ENCODE results near the gene XDH. TPM values are rescaled to one million over a fixed set of nuclear protein-coding genes. Genes with fewer than 3 reads are reported as not detected.

The XDH gene
- total RNA-seq, 4 donors from 2014 or later, result 2.3 to 54.0 (median 39.0) TPM

DNA sequence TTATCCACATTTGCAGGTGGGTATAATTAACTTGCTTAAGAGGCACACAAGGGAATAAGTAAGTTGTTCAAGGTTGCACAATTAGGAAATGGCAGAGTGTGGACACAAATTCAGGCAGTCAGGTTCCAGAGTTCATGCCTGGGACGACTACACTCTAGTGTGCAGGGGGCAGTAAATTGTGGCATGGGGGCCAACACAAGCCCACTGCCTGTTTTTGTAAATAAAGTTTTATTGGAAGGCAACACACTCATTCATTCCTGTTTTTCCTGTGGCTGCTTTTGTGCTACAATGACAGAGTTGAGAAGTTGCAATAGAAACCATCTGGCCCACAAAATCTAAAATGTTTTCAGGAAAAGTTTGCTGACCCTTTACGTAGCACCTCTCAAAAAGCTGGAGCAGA, 41.4 kb downstream of the XDH start:
- Histone ChIP-seq H3K36me3 (no peaks in the 10 kb centered on the region), H3K4me1 (no peaks in the 10 kb centered on the region), H3K27me3 (no peaks in the 10 kb centered on the region), H3K4me3 (no peak overlapping the region), H3K9me3 (no peaks in the 10 kb centered on the region), H3K27ac (no peak overlapping the region)
- no peak for TF ChIP-seq POLR2A (IDR thresholded peaks at IDR 0.05)
- TF ChIP-seq, protein P1, sequence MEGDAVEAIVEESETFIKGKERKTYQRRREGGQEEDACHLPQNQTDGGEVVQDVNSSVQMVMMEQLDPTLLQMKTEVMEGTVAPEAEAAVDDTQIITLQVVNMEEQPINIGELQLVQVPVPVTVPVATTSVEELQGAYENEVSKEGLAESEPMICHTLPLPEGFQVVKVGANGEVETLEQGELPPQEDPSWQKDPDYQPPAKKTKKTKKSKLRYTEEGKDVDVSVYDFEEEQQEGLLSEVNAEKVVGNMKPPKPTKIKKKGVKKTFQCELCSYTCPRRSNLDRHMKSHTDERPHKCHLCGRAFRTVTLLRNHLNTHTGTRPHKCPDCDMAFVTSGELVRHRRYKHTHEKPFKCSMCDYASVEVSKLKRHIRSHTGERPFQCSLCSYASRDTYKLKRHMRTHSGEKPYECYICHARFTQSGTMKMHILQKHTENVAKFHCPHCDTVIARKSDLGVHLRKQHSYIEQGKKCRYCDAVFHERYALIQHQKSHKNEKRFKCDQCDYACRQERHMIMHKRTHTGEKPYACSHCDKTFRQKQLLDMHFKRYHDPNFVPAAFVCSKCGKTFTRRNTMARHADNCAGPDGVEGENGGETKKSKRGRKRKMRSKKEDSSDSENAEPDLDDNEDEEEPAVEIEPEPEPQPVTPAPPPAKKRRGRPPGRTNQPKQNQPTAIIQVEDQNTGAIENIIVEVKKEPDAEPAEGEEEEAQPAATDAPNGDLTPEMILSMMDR (IDR thresholded peaks at IDR 0.05), result no peak
- DNase-seq, result no peak
- intact Hi-C loops (cut with DNase I), result no loop called here
- 64 to 83% methylated on average over 2 of the region's 2 CpGs for WGBS, 2 donors

DNA sequence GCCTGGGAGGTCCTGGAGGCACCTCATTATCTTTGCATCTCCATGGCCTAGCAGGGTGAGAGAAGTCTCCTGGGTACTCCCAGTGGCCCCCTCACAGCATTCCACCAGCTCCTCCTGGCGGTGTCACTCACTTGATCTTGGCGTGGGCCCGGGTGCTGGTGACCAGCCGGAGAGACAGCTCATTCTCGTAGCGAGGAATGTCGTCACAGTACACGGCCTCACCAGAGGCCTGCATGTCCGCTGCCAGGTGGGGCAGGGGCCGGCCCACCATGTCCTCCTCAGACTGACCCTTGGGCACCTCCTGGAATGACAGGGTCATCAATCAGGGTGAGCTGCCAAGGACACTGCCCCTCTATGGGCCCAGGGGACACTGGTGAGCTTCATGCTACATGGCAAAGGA, 42.4 kb downstream of the XDH start:
- no peak overlapping the region for H3K4me3 ChIP-seq
- no peaks in the 10 kb centered on the region for H3K36me3 ChIP-seq
- H3K27me3 ChIP-seq, result no peaks in the 10 kb centered on the region
- no peak overlapping the region for H3K27ac ChIP-seq
- intact Hi-C loops (cut with DNase I), result no loop called here
- no peaks in the 10 kb centered on the region for H3K4me1 ChIP-seq
- WGBS, 2 donors, result 20 to 96% methylated on average over 1 to 5 of the region's 10 CpGs
- no peaks in the 10 kb centered on the region for H3K9me3 ChIP-seq
- no peak for DNase-seq
- TF ChIP-seq, protein P1 (IDR thresholded peaks at IDR 0.05), result no peak
- no peak for TF ChIP-seq POLR2A (IDR thresholded peaks at IDR 0.05)

DNA sequence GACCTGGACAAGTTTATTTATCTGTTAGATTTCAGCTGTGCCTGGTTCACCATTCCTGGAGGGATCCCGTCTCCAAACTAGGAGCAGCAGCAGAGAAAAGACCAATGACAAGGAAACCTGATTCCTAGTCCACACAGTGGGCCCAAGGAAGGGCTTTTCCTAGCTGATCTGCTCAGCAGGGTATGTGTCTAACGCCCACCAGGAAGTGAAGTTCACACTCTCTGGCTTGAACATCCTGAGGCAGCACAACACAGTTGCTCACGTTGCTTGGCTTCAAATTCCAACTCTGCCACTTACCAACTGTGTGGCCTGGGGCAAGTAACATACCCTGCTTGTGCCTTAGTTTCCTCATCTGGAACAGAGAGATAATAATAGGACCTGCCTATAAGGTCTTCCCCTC, 42.9 kb downstream of the XDH start:
- Histone ChIP-seq H3K36me3 (no peaks in the 10 kb centered on the region), H3K27ac (no peak overlapping the region), H3K9me3 (no peaks in the 10 kb centered on the region), H3K4me3 (no peak overlapping the region), H3K4me1 (no peaks in the 10 kb centered on the region), H3K27me3 (no peaks in the 10 kb centered on the region)
- 68 to 100% methylated on average over 1 to 3 of the region's 3 CpGs for WGBS, 2 donors
- TF ChIP-seq, protein P1 (IDR thresholded peaks at IDR 0.05), result no peak
- no peak for TF ChIP-seq POLR2A (IDR thresholded peaks at IDR 0.05)
- intact Hi-C loops (cut with DNase I), result no loop called here
- no peak for DNase-seq

DNA sequence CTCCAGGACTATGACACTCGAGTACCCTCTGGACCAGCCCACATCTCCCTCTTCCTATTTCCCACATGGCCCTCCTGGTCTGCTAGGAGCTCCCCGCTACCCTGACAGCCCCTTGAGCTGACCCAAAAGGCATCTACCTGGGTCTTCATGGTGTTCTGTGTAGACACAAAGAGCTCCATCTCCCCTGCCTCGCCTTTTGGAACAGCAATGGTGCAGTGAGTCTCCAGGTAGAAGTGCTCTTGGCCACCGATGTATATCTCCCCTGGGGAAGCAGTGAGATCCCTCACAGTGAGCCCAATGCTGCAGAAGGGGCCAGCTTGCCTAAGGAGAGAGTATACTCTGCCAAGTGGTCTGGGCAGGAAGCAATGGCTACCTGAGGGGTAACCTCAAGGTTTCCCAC, 47.8 kb downstream of the XDH start:
- intact Hi-C loops (cut with DNase I), result no loop called here
- no peaks in the 10 kb centered on the region for H3K36me3 ChIP-seq
- H3K27ac ChIP-seq, result no peak overlapping the region
- H3K27me3 ChIP-seq, result no peaks in the 10 kb centered on the region
- H3K4me1 ChIP-seq, result no peaks in the 10 kb centered on the region
- 87 to 89% methylated on average over 2 to 4 of the region's 4 CpGs for WGBS, 2 donors
- TF ChIP-seq, protein P1 (IDR thresholded peaks at IDR 0.05), result no peak
- no peak for TF ChIP-seq POLR2A (IDR thresholded peaks at IDR 0.05)
- no peak for DNase-seq
- no peaks in the 10 kb centered on the region for H3K9me3 ChIP-seq
- no peak overlapping the region for H3K4me3 ChIP-seq

DNA sequence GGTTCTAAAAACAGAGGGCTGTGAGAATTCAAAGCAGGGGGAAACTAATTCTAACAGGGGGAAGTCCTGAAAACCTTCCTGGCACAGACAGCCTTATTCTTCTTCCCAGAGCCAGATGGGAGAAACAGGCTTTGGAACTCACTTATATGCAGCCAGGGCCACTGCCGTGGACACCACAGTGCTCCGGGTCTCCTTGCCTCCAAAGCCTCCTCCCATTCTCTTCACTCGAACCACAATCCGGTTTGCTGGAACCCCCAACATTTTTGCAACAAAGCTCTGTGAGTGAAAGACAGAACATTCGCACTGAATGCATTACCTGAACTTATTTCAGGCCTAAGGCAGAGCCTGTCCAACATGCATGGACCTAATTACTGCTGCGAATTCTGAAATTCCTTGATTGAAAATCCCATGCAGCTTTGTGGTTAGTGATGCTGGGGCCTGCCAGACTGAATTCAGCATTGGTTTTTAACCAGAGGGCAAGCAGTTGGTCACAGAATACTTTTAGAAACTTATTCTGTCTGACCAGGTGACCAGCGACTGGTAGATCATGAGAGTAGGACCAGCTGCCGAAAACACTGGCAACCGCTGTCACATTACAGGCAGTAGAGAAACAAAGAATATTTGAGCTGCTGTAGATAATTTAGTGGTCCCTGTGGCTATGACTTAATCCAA, 48.6 kb downstream of the XDH start:
- intact Hi-C loops (cut with DNase I), result no loop called here
- no peaks in the 10 kb centered on the region for H3K36me3 ChIP-seq
- TF ChIP-seq, protein P1 (IDR thresholded peaks at IDR 0.05), result no peak
- no peak for TF ChIP-seq POLR2A (IDR thresholded peaks at IDR 0.05)
- no peak overlapping the region for H3K27ac ChIP-seq
- WGBS, 2 donors, result 82 to 96% methylated on average over 9 of the region's 9 CpGs
- H3K27me3 ChIP-seq, result no peaks in the 10 kb centered on the region
- no peak overlapping the region for H3K4me3 ChIP-seq
- H3K9me3 ChIP-seq, result no peaks in the 10 kb centered on the region
- no peak for DNase-seq
- no peaks in the 10 kb centered on the region for H3K4me1 ChIP-seq

Measured in esophagus squamous epithelium (tissue), 5 donors.